HepG2 (cell line): ENCODE data around the gene ENTPD1.

ENCODE experiments used
- PATZ1 ChIP-seq: sonication (generic); formaldehyde crosslinking; IDR thresholded peaks from 2 replicates; pipeline ENCODE4 v1.4.0; 2020; ENCODE audit warnings: missing genetic modification reagents
- PLRG1 ChIP-seq: fragments of 450-650 bp; conservative IDR thresholded peaks from 2 replicates; pipeline ENCODE4 v1.6.1; 2016
- TMF1 ChIP-seq: sonication (generic); formaldehyde crosslinking; IDR thresholded peaks from 2 replicates; pipeline ENCODE4 v1.8.1; 2022; ENCODE audit warnings: low read depth, missing genetic modification reagents
- ZFX ChIP-seq: sonication (generic); formaldehyde crosslinking; IDR thresholded peaks from 2 replicates; pipeline ENCODE4 v1.4.0; 2020; ENCODE audit warnings: mild to moderate bottlenecking, low read depth, missing genetic modification reagents, moderate library complexity
- ZNF354B ChIP-seq: sonication (generic); formaldehyde crosslinking; IDR thresholded peaks from 2 replicates; pipeline ENCODE4 v1.8.0; 2022; ENCODE audit warnings: mild to moderate bottlenecking, missing genetic modification reagents
- ZNF776 ChIP-seq: sonication (generic); formaldehyde crosslinking; IDR thresholded peaks from 2 replicates; pipeline ENCODE4 v1.4.0; 2020; ENCODE audit warnings: mild to moderate bottlenecking, missing genetic modification reagents

DNA sequence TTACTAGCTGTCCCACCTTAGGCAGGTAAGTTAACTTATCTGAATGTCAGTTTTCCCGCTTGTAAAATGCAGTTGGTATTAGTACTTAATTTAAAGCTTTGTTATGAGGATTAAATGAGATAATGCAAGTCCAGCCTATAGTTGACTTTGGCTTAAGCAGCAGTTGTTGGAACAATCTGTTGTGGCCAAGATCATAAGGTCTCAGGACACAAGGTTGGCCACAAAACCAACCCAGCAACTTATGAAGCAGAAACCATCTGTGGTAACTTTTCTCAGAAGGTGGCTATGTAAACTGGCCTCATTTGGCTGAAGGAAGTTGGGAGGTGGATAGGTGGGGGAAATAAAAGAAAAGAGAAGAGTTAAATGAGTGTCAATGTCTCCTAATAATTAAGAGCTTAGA, 29.4 kb downstream of the ENTPD1 start:
- TF ChIP-seq PLRG1 (no peak), ZNF776 (CRISPR knock-in tag) (no peak), ZNF354B (no peak), PATZ1 (no peak), TMF1 (no peak), ZFX (no peak)
